K562 (cell line): Measurements from ENCODE around the gene DAGLA. TPM values are rescaled to one million over a fixed set of nuclear protein-coding genes. Genes with fewer than 3 reads are reported as not detected.
A peak's percentile ranks its signal among the peaks of the same experiment; 100 is the strongest.

Source experiments
- DIDO1 ChIP-seq: fragments of 450-650 bp; IDR thresholded peaks from 2 replicates; pipeline ENCODE4 v1.6.1; 2016; ENCODE audit warnings: low read depth, missing biosample characterization, missing genetic modification characterization
- HES1 ChIP-seq: fragments of 450-650 bp; IDR thresholded peaks from 2 replicates; pipeline ENCODE4 v1.6.1; 2016; ENCODE audit warnings: low read depth, mild to moderate bottlenecking, moderate library complexity
- KLF1 ChIP-seq: fragments of 450-650 bp; IDR thresholded peaks from 2 replicates; pipeline ENCODE4 v1.6.1; 2016; ENCODE audit warnings: missing genetic modification characterization, missing compliant biosample characterization
- MCM3 ChIP-seq: fragments of 450-650 bp; IDR thresholded peaks from 2 replicates; pipeline ENCODE4 v1.6.1; 2016
- NEUROD1 ChIP-seq: fragments of 150-350 bp; IDR thresholded peaks from 2 replicates; pipeline ENCODE4 v1.6.1; 2014; ENCODE audit warnings: borderline replicate concordance, low read length, low read depth; ENCODE audit not compliant: partially characterized antibody
- PTRF ChIP-seq: fragments of 450-650 bp; IDR thresholded peaks from 2 replicates; pipeline ENCODE4 v1.6.1; 2016; ENCODE audit warnings: mild to moderate bottlenecking, missing genetic modification characterization, missing compliant biosample characterization
- RHOXF2B ChIP-seq: fragments of 250-450 bp; sonication (Bioruptor Pico); conservative IDR thresholded peaks from 2 replicates; pipeline ENCODE4 v1.5.1; 2021
- VEZF1 ChIP-seq: fragments of 200-800 bp; sonication (Bioruptor generic); IDR thresholded peaks from 2 replicates; pipeline ENCODE4 v1.6.1; 2017; ENCODE audit warnings: missing genetic modification characterization, missing compliant biosample characterization
- ZFX ChIP-seq: sonication (generic); formaldehyde crosslinking; IDR thresholded peaks from 2 replicates; pipeline ENCODE4 v1.8.0; 2022; ENCODE audit warnings: mild to moderate bottlenecking, missing genetic modification reagents, moderate library complexity
- ZNF224 ChIP-seq: sonication (generic); formaldehyde crosslinking; IDR thresholded peaks from 2 replicates; pipeline ENCODE4 v1.8.0; 2022; ENCODE audit warnings: mild to moderate bottlenecking, missing genetic modification reagents
- ZNF79 ChIP-seq: fragments of 250-450 bp; sonication (Bioruptor Pico); IDR thresholded peaks from 2 replicates; pipeline ENCODE4 v1.4.0; 2020; ENCODE audit warnings: low read depth, mild to moderate bottlenecking, moderate library complexity
- polyA plus RNA-seq, 8 experiments: library from polyadenylated mRNA; depleted of rRNA in 4 of 8; stranded (reverse) in 5 of 8; unstranded in 3 of 8; fragments of >200 nt; fragmentation: Nextera tagmentation in 2 of 8; fragmentation: Illumina TruSeq in 1 of 8; extraction: Ambion mirVana in 2 of 8; extraction: Trizol in 1 of 8; gene quantifications; 2 replicates each; pipeline versions ENCODE4 v1.2.1 to v1.2.3, GENCODE V29; 2011 to 2014; ENCODE audit warnings: inconsistent platforms in 1 of 8, missing spikeins in 1 of 8
- total RNA-seq, 7 experiments: library from RNA; depleted of rRNA in 6 of 7; stranded (reverse); fragments of >200 nt in 6 of 7; fragmentation: Illumina TruSeq in 2 of 7; extraction: Trizol in 2 of 7; gene quantifications; 2 replicates each; pipeline versions ENCODE4 v1.2.1 to v1.2.3, GENCODE V29; 2011 to 2021; ENCODE audit warnings: low replicate concordance in 1 of 7
- TF ChIP-seq, protein P1 (sequence below): IDR thresholded peaks from 2 replicates; pipeline ENCODE4 v1.6.1; 2011; ENCODE audit warnings: borderline replicate concordance, low read depth, mild to moderate bottlenecking, moderate library complexity, low read length; ENCODE audit not compliant: insufficient read depth, poor library complexity, severe bottlenecking
- TF ChIP-seq, protein P2 (sequence below): fragments of 450-650 bp; IDR thresholded peaks from 2 replicates; pipeline ENCODE4 v1.6.1; 2016; ENCODE audit warnings: mild to moderate bottlenecking
- TF ChIP-seq, protein P3 (sequence below), 2 experiments: fragments of 450-650 bp in 1 of 2; IDR thresholded peaks; 2 replicates each; pipeline ENCODE4 v1.6.1; 2011 to 2017; ENCODE audit warnings: low read depth in 2 of 2, antibody characterized with exemption in 1 of 2, borderline replicate concordance in 1 of 2, low read length in 1 of 2, mild to moderate bottlenecking in 1 of 2, mixed read lengths in 1 of 2; ENCODE audit not compliant: control insufficient read depth in 1 of 2

Gene DAGLA
- total and polyA plus RNA-seq, 9 of the 15 experiments (the other 6 are each of a cell fraction or from before 2014, with no cell fraction given) = 0.03 to 0.16 (median 0.04) TPM; not detected in 4

- TF ChIP-seq HES1 (no peak), DIDO1 (tag) (0 out of 2 replicates have a peak, but pooled peaks have one; percentile 61), NEUROD1 (no peak), KLF1 (no peak), ZNF224 (no peak), PTRF (tag) (peak; percentile 78), MCM3 (no peak), ZFX (no peak), VEZF1 (CRISPR knock-in tag) (no peak; the same call in 1 of the 2 replicates), ZNF79 (no peak), RHOXF2B (no peak)
- TF ChIP-seq, protein P1, sequence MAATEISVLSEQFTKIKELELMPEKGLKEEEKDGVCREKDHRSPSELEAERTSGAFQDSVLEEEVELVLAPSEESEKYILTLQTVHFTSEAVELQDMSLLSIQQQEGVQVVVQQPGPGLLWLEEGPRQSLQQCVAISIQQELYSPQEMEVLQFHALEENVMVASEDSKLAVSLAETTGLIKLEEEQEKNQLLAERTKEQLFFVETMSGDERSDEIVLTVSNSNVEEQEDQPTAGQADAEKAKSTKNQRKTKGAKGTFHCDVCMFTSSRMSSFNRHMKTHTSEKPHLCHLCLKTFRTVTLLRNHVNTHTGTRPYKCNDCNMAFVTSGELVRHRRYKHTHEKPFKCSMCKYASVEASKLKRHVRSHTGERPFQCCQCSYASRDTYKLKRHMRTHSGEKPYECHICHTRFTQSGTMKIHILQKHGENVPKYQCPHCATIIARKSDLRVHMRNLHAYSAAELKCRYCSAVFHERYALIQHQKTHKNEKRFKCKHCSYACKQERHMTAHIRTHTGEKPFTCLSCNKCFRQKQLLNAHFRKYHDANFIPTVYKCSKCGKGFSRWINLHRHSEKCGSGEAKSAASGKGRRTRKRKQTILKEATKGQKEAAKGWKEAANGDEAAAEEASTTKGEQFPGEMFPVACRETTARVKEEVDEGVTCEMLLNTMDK = no peak
- TF ChIP-seq, protein P2, sequence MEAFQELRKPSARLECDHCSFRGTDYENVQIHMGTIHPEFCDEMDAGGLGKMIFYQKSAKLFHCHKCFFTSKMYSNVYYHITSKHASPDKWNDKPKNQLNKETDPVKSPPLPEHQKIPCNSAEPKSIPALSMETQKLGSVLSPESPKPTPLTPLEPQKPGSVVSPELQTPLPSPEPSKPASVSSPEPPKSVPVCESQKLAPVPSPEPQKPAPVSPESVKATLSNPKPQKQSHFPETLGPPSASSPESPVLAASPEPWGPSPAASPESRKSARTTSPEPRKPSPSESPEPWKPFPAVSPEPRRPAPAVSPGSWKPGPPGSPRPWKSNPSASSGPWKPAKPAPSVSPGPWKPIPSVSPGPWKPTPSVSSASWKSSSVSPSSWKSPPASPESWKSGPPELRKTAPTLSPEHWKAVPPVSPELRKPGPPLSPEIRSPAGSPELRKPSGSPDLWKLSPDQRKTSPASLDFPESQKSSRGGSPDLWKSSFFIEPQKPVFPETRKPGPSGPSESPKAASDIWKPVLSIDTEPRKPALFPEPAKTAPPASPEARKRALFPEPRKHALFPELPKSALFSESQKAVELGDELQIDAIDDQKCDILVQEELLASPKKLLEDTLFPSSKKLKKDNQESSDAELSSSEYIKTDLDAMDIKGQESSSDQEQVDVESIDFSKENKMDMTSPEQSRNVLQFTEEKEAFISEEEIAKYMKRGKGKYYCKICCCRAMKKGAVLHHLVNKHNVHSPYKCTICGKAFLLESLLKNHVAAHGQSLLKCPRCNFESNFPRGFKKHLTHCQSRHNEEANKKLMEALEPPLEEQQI = no peak
- TF ChIP-seq, protein P3, sequence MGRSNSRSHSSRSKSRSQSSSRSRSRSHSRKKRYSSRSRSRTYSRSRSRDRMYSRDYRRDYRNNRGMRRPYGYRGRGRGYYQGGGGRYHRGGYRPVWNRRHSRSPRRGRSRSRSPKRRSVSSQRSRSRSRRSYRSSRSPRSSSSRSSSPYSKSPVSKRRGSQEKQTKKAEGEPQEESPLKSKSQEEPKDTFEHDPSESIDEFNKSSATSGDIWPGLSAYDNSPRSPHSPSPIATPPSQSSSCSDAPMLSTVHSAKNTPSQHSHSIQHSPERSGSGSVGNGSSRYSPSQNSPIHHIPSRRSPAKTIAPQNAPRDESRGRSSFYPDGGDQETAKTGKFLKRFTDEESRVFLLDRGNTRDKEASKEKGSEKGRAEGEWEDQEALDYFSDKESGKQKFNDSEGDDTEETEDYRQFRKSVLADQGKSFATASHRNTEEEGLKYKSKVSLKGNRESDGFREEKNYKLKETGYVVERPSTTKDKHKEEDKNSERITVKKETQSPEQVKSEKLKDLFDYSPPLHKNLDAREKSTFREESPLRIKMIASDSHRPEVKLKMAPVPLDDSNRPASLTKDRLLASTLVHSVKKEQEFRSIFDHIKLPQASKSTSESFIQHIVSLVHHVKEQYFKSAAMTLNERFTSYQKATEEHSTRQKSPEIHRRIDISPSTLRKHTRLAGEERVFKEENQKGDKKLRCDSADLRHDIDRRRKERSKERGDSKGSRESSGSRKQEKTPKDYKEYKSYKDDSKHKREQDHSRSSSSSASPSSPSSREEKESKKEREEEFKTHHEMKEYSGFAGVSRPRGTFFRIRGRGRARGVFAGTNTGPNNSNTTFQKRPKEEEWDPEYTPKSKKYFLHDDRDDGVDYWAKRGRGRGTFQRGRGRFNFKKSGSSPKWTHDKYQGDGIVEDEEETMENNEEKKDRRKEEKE (IDR thresholded peaks at IDR 0.05; ENCODE audit: borderline replicate concordance in 1 of 2, control insufficient read depth in 1 of 2, low read depth in 2 of 2, low read length in 1 of 2) = no peak
These were observed 40.3 kb upstream of the DAGLA start (continued) for GRCh38 chr11:61639816-61640443.
